Neural cell (in vitro differentiated cells): ENCODE measurements around the gene CNTN4. TPM values are rescaled to one million over a fixed set of nuclear protein-coding genes. Genes with fewer than 3 reads are reported as not detected.

Source experiments
- H2AFZ ChIP-seq: fragments of 200-600, 300-800 bp; sonication (generic), shearing (Covaris generic); 2 replicates; pipeline ENCODE4 v1.6.0; 2014; ENCODE audit warnings: low read depth, mild to moderate bottlenecking, antibody characterized with exemption, low read length, moderate library complexity
- H3F3A ChIP-seq: fragments of 200-600 bp; shearing (Covaris generic); 2 replicates; pipeline ENCODE4 v1.6.1; 2016; ENCODE audit warnings: mild to moderate bottlenecking, moderate library complexity, mixed read lengths, antibody characterized with exemption, low read length; ENCODE audit not compliant: insufficient read depth, poor library complexity, severe bottlenecking
- H3K27ac ChIP-seq: fragments of 200-600, 300-800 bp; sonication (generic), shearing (Covaris generic); 2 replicates; pipeline ENCODE4 v1.5.1; 2014; ENCODE audit warnings: mild to moderate bottlenecking, low read length, moderate library complexity
- H3K27me3 ChIP-seq: fragments of 300-800, 200-600 bp; sonication (generic), shearing (Covaris generic); 2 replicates; pipeline ENCODE4 v1.6.0; 2014; ENCODE audit warnings: mild to moderate bottlenecking, low read depth, low read length, moderate library complexity; ENCODE audit not compliant: insufficient read depth
- H3K36me3 ChIP-seq: fragments of 300-800, 200-600 bp; sonication (generic), shearing (Covaris generic); 2 replicates; pipeline ENCODE4 v1.5.1; 2014; ENCODE audit warnings: mild to moderate bottlenecking, antibody characterized with exemption, low read length, moderate library complexity; ENCODE audit not compliant: insufficient read depth
- H3K4me2 ChIP-seq: fragments of 300-800, 200-600 bp; sonication (generic), shearing (Covaris generic); 2 replicates; pipeline ENCODE4 v1.6.0; 2014; ENCODE audit warnings: mild to moderate bottlenecking, low read length
- H3K4me3 ChIP-seq: fragments of 300-800, 200-600 bp; sonication (generic), shearing (Covaris generic); 2 replicates; pipeline ENCODE4 v1.5.1; 2014; ENCODE audit warnings: mild to moderate bottlenecking, low read length, moderate library complexity
- H3K79me2 ChIP-seq: fragments of 200-600 bp; shearing (Covaris generic); replicated peaks from 2 replicates; pipeline ENCODE4 v1.6.0; 2014; ENCODE audit warnings: mild to moderate bottlenecking, low read length, moderate library complexity; ENCODE audit not compliant: insufficient read depth
- H3K9ac ChIP-seq: fragments of 300-800, 200-600 bp; sonication (generic), shearing (Covaris generic); 2 replicates; pipeline ENCODE4 v1.6.1; 2016; ENCODE audit warnings: mild to moderate bottlenecking, low read length, mixed read lengths
- H3K9me2 ChIP-seq: fragments of 200-600 bp; shearing (Covaris generic); 2 replicates; pipeline ENCODE4 v1.6.1; 2016; ENCODE audit warnings: mild to moderate bottlenecking, low read length, mixed read lengths; ENCODE audit not compliant: insufficient read depth
- H3K9me3 ChIP-seq: fragments of 200-600, 300-800 bp; sonication (generic), shearing (Covaris generic); 2 replicates; pipeline ENCODE4 v1.6.1; 2016; ENCODE audit warnings: mild to moderate bottlenecking, mixed run types, low read length, moderate library complexity, mixed read lengths
- H4K20me1 ChIP-seq: fragments of 200-600 bp; shearing (Covaris generic); 2 replicates; pipeline ENCODE4 v1.6.1; 2016; ENCODE audit warnings: mild to moderate bottlenecking, mixed run types; ENCODE audit not compliant: insufficient read depth
- CTCF ChIP-seq: fragments of 450-650 bp; IDR thresholded peaks from 2 replicates; pipeline ENCODE4 v1.5.1; 2014; ENCODE audit warnings: antibody characterized with exemption, mild to moderate bottlenecking, moderate library complexity; ENCODE audit not compliant: poor library complexity, severe bottlenecking
- EP300 ChIP-seq: fragments of 450-650 bp; conservative IDR thresholded peaks from 2 replicates; pipeline ENCODE4 v1.6.1; 2014; ENCODE audit warnings: antibody characterized with exemption, mild to moderate bottlenecking, moderate library complexity; ENCODE audit not compliant: poor library complexity, severe bottlenecking
- EZH2 ChIP-seq: fragments of 200-600, 300-800 bp; shearing (Covaris generic), sonication (generic); IDR thresholded peaks from 2 replicates; pipeline ENCODE4 v1.6.1; 2014; ENCODE audit warnings: antibody characterized with exemption, low read length, borderline replicate concordance, mild to moderate bottlenecking; ENCODE audit not compliant: insufficient read depth, poor library complexity, severe bottlenecking
- MXI1 ChIP-seq: fragments of 450-650 bp; conservative IDR thresholded peaks from 2 replicates; pipeline ENCODE4 v1.6.1; 2014; ENCODE audit warnings: antibody characterized with exemption, mild to moderate bottlenecking; ENCODE audit not compliant: poor library complexity, severe bottlenecking
- POLR2AphosphoS5 ChIP-seq: IDR thresholded peaks from 2 replicates; pipeline ENCODE4 v1.6.1; 2012
- RAD21 ChIP-seq: fragments of 450-650 bp; conservative IDR thresholded peaks from 2 replicates; pipeline ENCODE4 v1.6.1; 2014; ENCODE audit warnings: antibody characterized with exemption, mild to moderate bottlenecking, moderate library complexity
- REST ChIP-seq: IDR thresholded peaks from 2 replicates; pipeline ENCODE4 v1.6.1; 2012; ENCODE audit warnings: borderline replicate concordance
- SMC3 ChIP-seq: fragments of 450-650 bp; conservative IDR thresholded peaks from 2 replicates; pipeline ENCODE4 v1.6.1; 2014; ENCODE audit warnings: antibody characterized with exemption, mild to moderate bottlenecking, moderate library complexity; ENCODE audit not compliant: poor library complexity
- TAF1 ChIP-seq: IDR thresholded peaks from 2 replicates; pipeline ENCODE4 v1.6.1; 2012; ENCODE audit warnings: low read depth
- polyA plus RNA-seq: library from polyadenylated mRNA; depleted of rRNA; stranded (reverse); fragments of >200 nt; gene quantifications from 2 replicates; pipeline ENCODE4 v1.2.3, GENCODE V29; 2014

Gene CNTN4
- polyA plus RNA-seq, 1 donor from 2014 or later: 10.6 TPM

- Histone ChIP-seq H3K79me2 (no peaks in the 10 kb centered on the region), H3K4me2 (no peak overlapping the region), H4K20me1 (no peaks in the 10 kb centered on the region), H3F3A (no peaks in the 10 kb centered on the region), H3K9me3 (no peaks in the 10 kb centered on the region), H2AFZ (no peak overlapping the region), H3K9ac (no peak overlapping the region), H3K36me3 (no peaks in the 10 kb centered on the region), H3K27me3 (no peaks in the 10 kb centered on the region), H3K27ac (no peak overlapping the region), H3K4me3 (no peak overlapping the region), H3K9me2 (no peaks in the 10 kb centered on the region)
- TF ChIP-seq CTCF (no peak), SMC3 (no peak), TAF1 (no peak), EZH2 (no peak), REST (no peak), POLR2AphosphoS5 (no peak), EP300 (no peak), MXI1 (no peak), RAD21 (no peak)
These were observed 498.9 kb downstream of the CNTN4 start for GRCh38 chr3:2597615-2598014.

GRCh38 chr3:2599471-2599870 is 500.8 kb downstream of the CNTN4 start:
- Histone ChIP-seq H3K4me2 (no peak overlapping the region), H3K36me3 (no peaks in the 10 kb centered on the region), H3K9ac (no peak overlapping the region), H3F3A (no peaks in the 10 kb centered on the region), H3K9me3 (no peaks in the 10 kb centered on the region), H3K9me2 (no peaks in the 10 kb centered on the region), H3K4me3 (no peak overlapping the region), H4K20me1 (no peaks in the 10 kb centered on the region), H2AFZ (no peak overlapping the region), H3K27ac (no peak overlapping the region), H3K79me2 (no peaks in the 10 kb centered on the region), H3K27me3 (no peaks in the 10 kb centered on the region)
- TF ChIP-seq CTCF: no peak
- no peak for TF ChIP-seq RAD21
- TF ChIP-seq MXI1: no peak
- TF ChIP-seq SMC3: no peak
- TF ChIP-seq EP300: no peak
- no peak for TF ChIP-seq EZH2
